A673 (cell line): ENCODE data around the gene FOXK1. TPM values are rescaled to one million over a fixed set of nuclear protein-coding genes. Genes with fewer than 3 reads are reported as not detected.

Source experiments
- BruUV-seq: library from RNA; stranded (reverse); fragments of 400-500 nt; replicated peaks from 2 replicates; lab custom pipeline; 2021; lab: Mats Ljungman, UMichigan
- CTCF ChIA-PET: fragments of 300-600 bp; sonication (Branson Sonifier 250); formaldehyde crosslinking; loops from one replicate; lab custom pipeline; 2022; ENCODE audit warnings: antibody characterized with exemption; lab: Charles Lee
- POLR2A ChIA-PET: fragments of 300-600 bp; sonication (Branson Sonifier 250); formaldehyde crosslinking; loops from one replicate; lab custom pipeline; 2022; ENCODE audit warnings: antibody characterized with exemption; ENCODE audit not compliant: low non-redundant PET; lab: Charles Lee
- DNase-seq: peaks from one replicate; pipeline ENCODE4 v3.0.0-alpha.2; 2015; ENCODE audit warnings: low spot score
- H3K27ac ChIP-seq: fragments of 200-600 bp; sonication (generic); 2 replicates; pipeline ENCODE4 v1.5.1; 2016; ENCODE audit warnings: mixed run types, low read depth, mild to moderate bottlenecking, mixed read lengths, antibody characterized with exemption, low read length; ENCODE audit not compliant: poor library complexity, severe bottlenecking
- H3K27me3 ChIP-seq: fragments of 200-600 bp; sonication (generic); replicated peaks from 2 replicates; pipeline ENCODE4 v1.6.1; 2017; ENCODE audit warnings: mixed run types, low read depth, mild to moderate bottlenecking, mixed read lengths, antibody characterized with exemption, low read length; ENCODE audit not compliant: insufficient read depth, poor library complexity
- H3K36me3 ChIP-seq: fragments of 200-600 bp; sonication (generic); 2 replicates; pipeline ENCODE4 v1.6.1; 2016; ENCODE audit warnings: mixed run types, mild to moderate bottlenecking, mixed read lengths, antibody characterized with exemption, low read length; ENCODE audit not compliant: insufficient read depth, poor library complexity, severe bottlenecking
- H3K4me1 ChIP-seq: fragments of 200-600 bp; sonication (generic); 2 replicates; pipeline ENCODE4 v1.6.1; 2017; ENCODE audit warnings: mixed run types, mild to moderate bottlenecking, mixed read lengths, antibody characterized with exemption, low read length; ENCODE audit not compliant: insufficient read depth, poor library complexity, severe bottlenecking
- H3K4me3 ChIP-seq: fragments of 200-600 bp; sonication (generic); 2 replicates; pipeline ENCODE4 v1.5.1; 2016; ENCODE audit warnings: low read depth, mixed run types, mild to moderate bottlenecking, mixed read lengths, low read length; ENCODE audit not compliant: poor library complexity, severe bottlenecking
- H3K9me3 ChIP-seq: fragments of 200-600 bp; sonication (generic); 2 replicates; pipeline ENCODE4 v1.6.1; 2016; ENCODE audit warnings: mixed run types, low read depth, mild to moderate bottlenecking, mixed read lengths, antibody characterized with exemption, low read length; ENCODE audit not compliant: poor library complexity, severe bottlenecking
- CTCF ChIP-seq: fragments of 300-800, 200-600 bp; sonication (generic); conservative IDR thresholded peaks from 2 replicates; pipeline ENCODE4 v1.5.1; 2017; ENCODE audit warnings: low read depth, mild to moderate bottlenecking, antibody characterized with exemption, low read length, moderate library complexity, mixed read lengths
- EZH2 ChIP-seq: fragments of 200-600 bp; sonication (generic); IDR thresholded peaks from 2 replicates; pipeline ENCODE4 v1.6.1; 2017; ENCODE audit warnings: borderline replicate concordance, low read depth, mild to moderate bottlenecking, mixed read lengths, antibody characterized with exemption, low read length; ENCODE audit not compliant: poor library complexity, severe bottlenecking
- intact Hi-C: fragments of 100-400 bp; cut with micrococcal nuclease; formaldehyde crosslinking; loops from one replicate; pipeline ENCODE4 v1.10.0; 2022; ENCODE audit not compliant: unreplicated experiment
- total RNA-seq: library from RNA; stranded (reverse); gene quantifications from 2 replicates; pipeline ENCODE4 v1.2.3, GENCODE V29; 2021

FOXK1 gene
- total RNA-seq, 1 experiment from 2014 or later, result 43.8 TPM

- ChIA-PET POLR2A (interaction anchor here (0.6 to 1.0 kb wide), 2 partner anchors 31 to 1778 kb away, joined by 3 to 4 read pairs; no protein-coding TSS in a partner anchor), CTCF (interaction anchor here (0.5 to 0.8 kb wide), 3 partner anchors 10 to 68 kb away, joined by 3 to 9 read pairs (median 7); no protein-coding TSS in a partner anchor)
- H3K27me3 ChIP-seq, result no peaks in the 10 kb centered on the region
- no TSS peak for BruUV-seq
- H3K36me3 ChIP-seq, result no peaks in the 10 kb centered on the region
- H3K9me3 ChIP-seq, result no peaks in the 10 kb centered on the region
- peak within 1 kb of the TSS; percentile 84 for H3K4me3 ChIP-seq
- H3K4me1 ChIP-seq, result peaks cover 11% of the 10 kb centered on the region
- TF ChIP-seq CTCF, result no peak
- no peak for TF ChIP-seq EZH2
- intact Hi-C loops, result no loop called here
- peak within 1 kb of the TSS; percentile 91 for H3K27ac ChIP-seq
- DNase-seq, result peak; percentile 97
Measured at GRCh38 chr7:4775250-4775847, 93.3 kb downstream of the FOXK1 start, which contains the start of gene AP5Z1. Gene AP5Z1 (plus strand): TSS chr7:4775623. CDS start chr7:4775716, 93 bp downstream.

GRCh38 chr7:4775848-4776623 is 93.9 kb downstream of the FOXK1 start:
- no TSS peak for BruUV-seq
- Histone ChIP-seq H3K9me3 (no peaks in the 10 kb centered on the region), H3K27ac (peak overlapping the region; percentile 91), H3K27me3 (no peaks in the 10 kb centered on the region), H3K4me3 (peak overlapping the region; percentile 84), H3K36me3 (no peaks in the 10 kb centered on the region), H3K4me1 (peaks cover 11% of the 10 kb centered on the region)
- intact Hi-C loops, result no loop called here
- no peak for TF ChIP-seq CTCF
- no peak for DNase-seq
- ChIA-PET POLR2A (interaction anchor here (0.6 to 1.0 kb wide), 2 partner anchors 31 to 1779 kb away, joined by 3 to 4 read pairs; no protein-coding TSS in a partner anchor), CTCF (interaction anchor here (0.8 kb wide), 1 partner anchor 69 kb away, joined by 7 read pairs; no protein-coding TSS in a partner anchor)

GRCh38 chr7:4779118-4779517 is 97.0 kb downstream of the FOXK1 start:
- no peak for DNase-seq
- BruUV-seq, result no TSS peak
- Histone ChIP-seq H3K36me3 (peaks cover 7% of the 10 kb centered on the region), H3K4me3 (no peak overlapping the region), H3K4me1 (peaks cover 11% of the 10 kb centered on the region), H3K27ac (no peak overlapping the region), H3K9me3 (no peaks in the 10 kb centered on the region), H3K27me3 (no peaks in the 10 kb centered on the region)
- ChIA-PET CTCF (no interaction called here), POLR2A (no interaction called here)
- intact Hi-C loops, result no loop called here
- TF ChIP-seq EZH2, result no peak
- TF ChIP-seq CTCF, result no peak
